HG02870 (cell line): ENCODE measurements around the gene MRPL48.
"Not testable (repeated sequence)": the region's sequence is repeated elsewhere in the genome, so short reads cannot be mapped to it uniquely, and the experiment has no call there.

ENCODE experiments used
- ATAC-seq: cut with Tn5 transposase; IDR thresholded peaks from one replicate; pipeline ENCODE4 v1.9.1; 2021; ENCODE audit warnings: mild to moderate bottlenecking, moderate library complexity; ENCODE audit not compliant: unreplicated experiment

MRPL48 gene

DNA sequence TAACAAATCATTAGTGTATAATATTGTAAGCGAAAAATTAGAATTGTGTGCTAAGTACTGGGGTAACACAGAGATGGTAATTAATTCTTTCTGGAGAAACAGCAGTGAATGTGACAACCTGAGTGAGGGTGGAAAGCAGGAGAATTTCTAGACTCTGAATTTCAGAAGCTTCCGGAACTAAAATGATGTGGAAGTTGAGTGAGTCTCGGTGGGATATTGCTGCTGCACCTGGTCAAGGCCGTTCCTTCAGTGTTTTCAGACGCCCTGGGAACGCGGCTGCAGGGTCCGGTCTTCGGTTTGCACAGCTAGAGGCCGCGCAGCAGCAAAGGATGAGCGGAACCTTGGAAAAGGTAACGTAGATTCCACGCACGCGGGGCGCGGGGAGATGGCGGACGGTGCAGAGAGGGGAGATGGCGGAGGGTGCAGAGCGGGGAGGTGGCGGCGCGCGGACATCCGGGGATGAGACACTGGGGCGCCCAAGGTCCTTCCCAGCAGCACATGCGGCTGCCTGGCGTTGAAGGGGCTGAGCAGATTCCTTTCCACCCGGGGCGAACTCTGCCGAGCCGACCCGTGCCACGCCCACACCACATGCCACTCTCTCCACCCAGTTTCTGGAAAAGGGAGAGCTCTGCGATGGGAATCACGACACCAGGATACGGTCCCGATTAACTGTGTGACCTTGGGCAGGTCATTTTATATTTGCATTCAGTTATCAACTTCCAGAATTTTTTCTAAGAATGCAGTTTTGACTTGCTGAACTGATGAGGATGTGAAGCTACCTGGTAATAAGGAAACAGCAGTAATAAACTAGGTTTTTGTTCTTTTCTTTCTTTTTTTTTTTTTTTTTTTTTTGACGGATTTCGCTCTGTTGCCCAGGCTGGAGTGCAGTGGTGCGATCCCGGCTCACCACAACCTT lies at the start of gene MRPL48:
TSS of gene MRPL48 (plus strand) at position 232 of the 916 bp plus-strand sequence. CDS start at position 330, 98 bp downstream.
- peak; percentile 90 for ATAC-seq

DNA sequence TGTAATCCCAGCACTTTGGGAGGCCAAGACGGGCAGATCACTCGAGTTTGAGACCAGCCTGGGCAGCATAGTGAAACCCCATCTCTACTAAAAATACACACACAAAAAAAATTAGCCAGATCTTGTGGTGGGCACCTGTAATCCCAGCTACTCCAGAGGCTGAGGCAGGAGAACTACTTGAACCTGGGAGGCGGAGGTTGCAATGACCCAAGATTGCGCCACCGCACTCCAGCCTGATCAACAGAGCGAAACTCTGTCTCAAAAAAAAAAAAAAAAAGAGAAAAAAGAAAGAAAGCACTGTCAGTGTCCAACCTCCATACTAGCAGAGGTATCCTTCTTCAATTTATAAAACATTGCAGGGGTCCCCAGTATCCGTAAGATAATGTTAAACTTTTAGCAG lies 44.6 kb upstream of the MRPL48 start:
- ATAC-seq: no peak

DNA sequence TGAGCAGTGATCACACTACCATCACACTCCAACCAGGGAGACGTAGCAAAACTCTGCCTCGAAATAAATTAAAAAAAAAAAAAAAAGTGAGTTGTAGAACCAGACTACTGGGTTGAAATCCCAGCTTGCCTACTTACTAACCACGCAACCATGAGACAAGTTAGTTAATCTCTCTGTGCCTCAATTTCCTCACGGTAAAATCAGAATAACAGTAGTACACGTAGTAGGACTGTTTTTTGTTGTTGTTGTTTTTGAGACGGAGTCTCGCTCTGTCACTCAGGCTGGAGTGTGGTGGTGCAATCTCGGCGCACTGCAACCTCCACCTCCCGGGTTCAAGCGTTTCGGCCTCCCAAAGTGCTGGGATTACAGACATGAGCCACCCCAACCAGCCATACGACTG lies 41.0 kb upstream of the MRPL48 start:
- no peak for ATAC-seq

DNA sequence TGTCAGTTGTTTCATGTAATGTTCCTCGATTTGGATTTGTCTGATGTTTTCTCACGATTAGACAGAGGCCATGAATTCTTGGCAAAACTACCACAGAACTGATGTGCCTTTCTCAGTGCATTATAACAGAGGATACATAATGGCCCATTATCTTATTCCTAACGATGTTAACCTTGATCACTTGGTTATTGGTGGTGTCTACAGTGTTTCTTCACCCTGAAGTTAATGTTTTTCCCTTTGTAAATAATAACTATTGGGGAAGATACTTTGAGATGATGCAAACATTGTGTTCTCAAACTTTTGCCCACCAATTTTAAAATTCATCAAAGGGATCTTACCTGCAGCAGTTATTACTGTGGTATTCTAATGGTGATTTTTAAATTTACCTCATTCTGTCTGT lies 39.9 kb upstream of the MRPL48 start:
- no peak for ATAC-seq

DNA sequence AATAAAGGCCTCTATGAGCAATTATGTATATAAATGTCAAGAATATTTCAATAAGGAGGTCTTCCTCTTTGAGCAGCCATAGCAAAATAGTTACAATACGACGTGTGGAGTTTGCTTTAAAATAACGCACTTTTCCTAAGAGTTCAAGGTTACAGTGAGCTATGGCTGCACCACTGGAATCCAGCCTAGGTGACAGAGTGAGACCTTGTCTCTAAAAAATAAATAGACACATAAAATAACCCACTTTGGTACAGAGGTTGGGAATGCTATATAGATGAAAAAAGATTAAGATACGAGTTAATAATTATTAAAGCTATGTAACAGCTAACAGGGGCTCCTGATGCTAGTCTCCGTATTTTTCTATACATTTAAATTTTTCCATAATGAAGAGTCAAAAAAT lies 39.4 kb upstream of the MRPL48 start:
- ATAC-seq: no peak

DNA sequence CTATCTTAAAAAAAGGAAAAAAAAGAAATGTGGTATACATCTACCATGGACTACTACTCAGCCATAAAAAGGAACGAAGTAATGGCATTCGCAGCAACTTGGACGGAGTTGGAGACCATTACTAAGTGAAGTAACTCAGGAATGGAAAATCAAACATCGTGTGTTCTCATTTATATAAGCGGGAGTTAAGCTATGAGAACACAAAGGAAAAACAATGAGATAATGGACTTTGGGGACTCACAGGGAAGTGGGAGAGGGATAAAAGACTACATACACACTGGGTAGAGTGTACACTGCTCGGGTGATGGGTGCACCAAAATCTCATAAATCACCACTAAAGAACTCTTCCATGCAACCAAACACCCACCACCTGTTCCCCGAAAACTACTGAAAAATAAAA lies 38.6 kb upstream of the MRPL48 start:
- ATAC-seq: no peak

DNA sequence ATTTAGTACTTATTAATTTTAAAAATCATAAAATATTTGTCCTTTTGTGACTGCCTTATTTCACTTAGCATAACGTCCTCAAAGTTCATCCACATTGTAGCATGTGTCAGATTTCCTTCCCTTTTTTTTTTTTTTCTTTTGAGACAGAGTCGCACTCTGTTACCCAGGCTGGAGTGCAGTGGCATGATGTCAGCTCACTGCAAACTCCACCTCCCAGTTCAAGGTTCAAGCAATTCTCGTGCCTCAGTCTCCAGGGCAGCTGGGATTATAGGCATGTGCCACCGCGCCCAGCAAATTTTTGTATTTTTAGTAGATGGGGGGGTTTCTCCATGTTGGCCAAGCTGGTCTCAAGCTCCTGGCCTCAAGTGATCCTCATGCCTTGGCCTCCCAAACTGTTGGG lies 37.4 kb upstream of the MRPL48 start:
- no peak for ATAC-seq

DNA sequence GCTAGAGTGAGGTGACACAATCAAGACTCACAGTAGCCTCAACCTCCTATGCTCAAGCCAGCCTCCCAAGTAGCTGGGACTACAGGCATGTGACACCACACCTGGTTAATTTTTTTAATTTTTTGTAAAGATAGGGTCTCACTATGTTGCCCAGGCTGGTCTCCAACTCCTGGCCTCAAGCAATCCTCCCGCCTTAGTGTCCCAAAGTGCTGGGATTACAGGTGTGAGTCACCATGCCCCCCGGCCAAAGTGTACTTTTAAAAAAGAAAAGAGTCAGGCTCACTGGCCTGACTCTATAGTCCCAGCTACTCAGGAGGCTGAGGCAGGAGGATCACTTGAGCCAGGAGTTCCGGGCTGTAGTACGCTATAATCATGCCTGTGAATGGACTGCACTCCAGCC lies 36.8 kb upstream of the MRPL48 start:
- not testable (repeated sequence) for ATAC-seq

DNA sequence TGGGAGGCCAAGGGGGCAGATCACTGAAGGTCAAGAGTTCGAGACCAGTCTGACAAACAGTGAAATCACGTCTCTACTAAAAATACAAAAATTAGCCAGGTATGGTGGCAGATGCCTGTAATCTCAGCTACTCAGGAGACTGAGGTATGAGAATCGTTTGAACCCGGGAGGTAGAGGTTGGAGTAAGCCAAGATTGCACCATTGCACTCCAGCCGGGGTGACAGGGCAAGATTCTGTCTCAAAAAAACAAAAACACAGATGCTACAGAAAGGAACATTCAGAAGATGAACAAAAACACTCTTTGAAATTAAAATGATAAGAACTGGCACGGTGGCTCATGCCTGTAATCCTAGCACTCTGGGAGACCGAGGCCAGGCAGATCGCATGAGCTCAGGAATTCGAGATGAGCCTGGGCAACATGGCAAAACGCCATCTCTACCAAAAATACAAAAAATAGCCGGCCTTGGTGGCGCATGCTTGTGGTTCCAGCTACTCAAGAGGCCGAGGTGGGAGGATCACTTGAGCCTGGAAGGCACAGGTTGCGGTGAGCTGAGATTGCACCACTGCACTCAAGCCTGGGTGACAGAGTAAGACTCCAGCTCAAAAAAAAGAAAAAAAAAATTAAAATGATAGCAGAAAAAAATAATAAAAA lies 35.3 kb upstream of the MRPL48 start:
- ATAC-seq: no peak

DNA sequence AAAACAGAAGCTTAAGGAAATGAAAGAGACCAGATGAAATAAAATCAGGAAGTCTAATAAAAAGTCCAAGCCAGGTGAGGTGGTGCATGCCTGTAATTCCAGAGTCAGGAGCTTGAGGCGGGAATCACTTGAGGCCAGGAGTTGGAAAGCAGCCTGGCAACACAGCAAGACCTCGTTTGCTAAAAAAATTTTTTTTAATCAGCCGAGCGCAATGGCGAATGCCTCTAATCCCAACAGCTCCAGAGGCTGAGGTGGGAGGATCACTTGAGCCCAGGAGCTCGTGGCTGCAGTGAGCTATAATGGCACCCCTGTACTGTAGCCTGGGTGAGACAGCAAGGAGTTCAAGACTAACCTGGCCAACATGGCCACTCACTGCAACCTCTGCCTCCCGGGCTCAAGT lies 34.8 kb upstream of the MRPL48 start:
- ATAC-seq: no peak

DNA sequence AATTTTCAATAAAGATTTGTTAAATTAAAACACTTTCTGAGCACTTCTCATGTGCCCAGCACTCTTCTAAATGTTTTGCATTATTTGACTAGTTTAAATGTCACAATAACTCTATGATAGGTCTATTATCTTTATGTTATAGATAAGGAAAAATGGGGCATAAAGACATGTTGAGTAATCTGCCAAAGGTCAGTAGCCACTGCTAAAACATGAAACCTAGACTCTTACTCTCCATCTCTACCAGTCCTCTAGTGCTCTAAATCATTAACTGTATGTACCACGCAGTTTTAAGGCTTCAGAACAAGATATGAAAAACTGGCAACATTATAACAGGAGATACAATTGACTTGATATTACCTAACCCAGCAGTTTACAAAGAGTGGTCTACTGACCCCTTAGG lies 33.7 kb upstream of the MRPL48 start:
- ATAC-seq: no peak

DNA sequence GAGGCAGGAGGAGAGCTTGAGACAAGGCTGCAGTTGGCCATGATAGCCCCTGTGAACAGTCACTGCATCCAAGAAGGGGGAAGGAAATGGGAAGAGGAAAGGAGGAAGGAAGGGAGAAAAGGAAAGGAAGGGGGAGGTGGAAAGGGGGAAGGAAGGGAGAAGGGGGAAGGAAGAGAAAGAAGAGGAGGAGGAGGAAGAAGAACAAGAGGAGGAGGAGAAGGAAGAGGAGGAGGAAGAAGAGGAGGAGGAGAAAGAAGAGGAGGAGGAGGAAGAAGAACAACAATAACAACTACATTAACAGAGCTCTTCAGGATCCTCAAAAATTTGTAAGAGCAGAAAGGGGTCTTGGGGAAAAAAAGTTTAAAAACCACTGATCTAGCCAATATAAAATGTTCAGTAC lies 32.0 kb upstream of the MRPL48 start:
- ATAC-seq: no peak

DNA sequence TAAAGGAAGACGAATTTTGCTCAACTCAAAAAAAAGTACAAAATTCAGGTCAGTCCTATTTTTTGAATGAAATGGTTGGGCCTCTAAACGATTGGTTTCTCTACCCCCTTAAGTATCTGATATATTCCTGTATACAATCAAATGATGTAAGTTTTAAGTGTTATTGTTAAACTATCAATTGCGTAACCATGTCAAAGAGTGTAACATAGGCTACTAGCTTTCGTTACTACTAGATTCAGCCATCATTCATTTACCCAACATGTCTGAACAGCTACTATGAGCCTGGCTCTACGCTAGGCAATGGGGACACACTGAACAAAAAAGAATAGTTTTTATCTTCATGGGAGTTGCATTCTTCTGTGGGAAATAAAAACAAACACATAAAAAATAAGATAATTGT lies 30.1 kb upstream of the MRPL48 start:
- no peak for ATAC-seq

DNA sequence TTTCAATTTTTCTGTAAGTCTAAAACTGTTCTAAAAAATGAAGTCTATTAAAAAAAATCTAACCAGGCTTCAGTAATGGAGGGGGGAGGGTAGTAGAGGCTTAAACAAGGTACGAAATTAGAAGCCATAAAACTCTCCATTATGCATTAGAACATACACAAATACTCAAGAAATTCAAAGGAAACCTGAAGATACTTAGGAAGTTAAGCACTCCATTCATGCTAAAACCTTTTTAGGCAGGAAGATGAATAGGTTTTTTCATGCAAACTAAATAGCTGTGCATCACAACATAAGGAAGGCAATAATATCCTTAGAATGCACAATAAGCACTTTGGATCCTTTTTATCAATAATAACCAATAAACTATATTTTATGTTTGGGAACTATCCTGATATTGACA lies 29.2 kb upstream of the MRPL48 start:
- no peak for ATAC-seq

DNA sequence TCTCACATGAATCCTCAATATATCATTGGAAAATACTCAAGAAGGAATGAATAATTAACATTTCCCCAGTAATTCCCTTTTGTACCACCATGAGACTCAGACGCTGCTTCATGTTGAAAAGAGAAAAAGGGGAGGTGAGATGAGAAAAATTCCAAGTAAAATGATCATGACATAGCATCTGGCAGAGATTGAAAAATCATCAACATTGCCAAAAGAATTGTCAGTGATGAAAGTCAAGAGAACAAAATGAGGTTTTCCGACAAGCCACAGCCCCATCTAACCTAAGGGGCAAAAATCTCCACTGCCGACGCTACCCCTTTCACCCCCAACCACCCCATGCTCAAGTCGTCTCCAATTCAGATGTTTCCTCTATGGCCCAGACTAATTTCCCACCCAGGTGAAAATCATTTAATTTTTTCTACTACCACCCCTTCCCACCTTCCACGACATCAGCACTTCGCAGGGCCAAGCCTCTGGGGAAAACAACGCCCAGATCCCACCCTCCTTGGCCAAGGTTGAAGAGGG lies 28.0 kb upstream of the MRPL48 start:
- ATAC-seq: no peak

DNA sequence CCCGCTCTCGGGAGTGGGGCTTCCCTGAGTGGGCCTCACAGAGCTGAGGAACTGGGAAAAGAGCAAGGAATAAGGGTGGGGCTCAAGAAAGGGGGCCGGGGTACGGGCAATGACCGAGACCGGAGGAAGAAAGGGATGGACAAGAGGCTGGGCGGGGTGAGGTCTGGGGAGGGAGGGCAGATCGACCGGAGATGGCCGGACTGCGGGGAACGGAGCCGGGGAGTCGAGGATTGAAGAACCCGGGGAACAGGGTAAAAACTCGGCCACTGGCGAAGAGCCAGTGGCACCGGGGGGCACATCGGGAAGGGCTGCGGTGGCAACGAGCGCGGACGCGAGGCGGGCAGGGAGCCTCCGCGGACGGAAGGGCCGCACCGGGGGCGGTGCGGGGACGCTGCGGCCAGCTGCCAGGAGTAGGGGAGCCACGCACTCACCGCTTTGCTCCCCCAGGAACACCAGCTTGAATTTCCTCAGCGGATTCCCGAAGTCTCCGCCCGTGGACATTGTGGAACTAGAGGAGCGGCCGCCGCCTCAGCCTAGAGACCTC lies 27.5 kb upstream of the MRPL48 start:
- ATAC-seq: peak; percentile 1

DNA sequence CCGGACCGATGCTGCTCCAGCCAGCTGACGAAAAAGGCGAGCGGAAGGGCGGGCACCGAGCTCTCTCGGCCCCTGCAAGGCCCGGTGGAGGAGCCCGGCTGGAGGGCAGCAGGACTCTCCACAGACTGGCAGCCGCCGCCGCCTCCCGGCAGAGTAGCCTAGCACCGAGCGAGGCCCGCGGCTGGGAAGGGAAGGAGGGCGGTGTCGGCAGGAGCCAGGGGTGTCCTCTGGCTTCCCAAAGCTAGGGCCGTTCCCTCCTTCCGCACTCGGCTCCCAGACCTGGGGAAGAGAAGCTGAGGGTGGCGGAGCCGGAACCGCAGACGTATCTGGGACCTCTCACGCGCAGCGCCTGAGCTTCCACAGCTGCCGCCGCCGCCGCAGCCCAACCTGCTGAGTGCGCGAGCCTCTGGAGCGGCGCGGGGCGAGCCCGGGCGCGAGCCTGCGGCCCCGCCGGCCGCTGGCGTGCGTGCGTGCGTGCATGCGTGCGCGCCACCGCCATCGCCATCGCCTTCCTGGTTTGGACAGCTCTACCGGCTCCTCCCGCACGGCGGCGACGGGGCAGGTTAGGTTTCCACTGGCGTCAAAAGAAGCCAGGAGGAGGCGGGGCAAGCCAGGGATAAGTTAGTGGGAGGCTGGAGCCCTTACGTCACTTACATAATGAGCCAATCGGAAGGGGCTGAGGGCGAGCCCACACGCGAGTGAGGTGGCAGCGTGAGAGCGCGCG lies 26.8 kb upstream of the MRPL48 start, which contains the start of gene RAB6A:
TSS of gene RAB6A (minus strand) at position 396 of the 724 bp plus-strand sequence. CDS start 439 bp downstream, outside the sequence.
- ATAC-seq: peak; percentile 91

DNA sequence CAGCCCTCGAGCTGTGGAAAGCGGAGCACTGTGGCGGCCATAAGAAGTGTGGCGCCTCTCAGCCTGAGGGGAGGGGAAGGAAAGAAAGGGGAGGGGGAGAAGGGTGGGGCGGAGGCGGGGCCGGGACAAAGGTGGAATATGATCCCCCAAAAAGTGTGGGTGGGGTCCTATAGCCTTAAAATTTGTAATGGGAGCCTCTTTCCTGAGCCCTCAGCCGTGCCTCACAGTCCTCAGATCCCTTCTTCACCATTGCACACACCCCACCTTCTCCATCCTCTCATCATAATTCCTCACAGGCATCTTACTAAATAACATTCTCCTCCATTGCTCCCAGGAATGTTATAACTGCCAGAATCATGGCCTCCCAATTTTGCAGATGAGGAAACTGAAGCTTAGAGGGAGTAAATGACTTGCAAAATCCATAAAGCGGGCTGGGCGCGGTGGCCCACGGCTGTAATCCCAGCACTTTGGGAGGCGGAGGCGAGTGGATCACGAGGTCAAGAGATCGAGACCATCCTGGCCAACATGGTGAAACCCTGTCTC lies 26.2 kb upstream of the MRPL48 start:
- ATAC-seq: no peak

DNA sequence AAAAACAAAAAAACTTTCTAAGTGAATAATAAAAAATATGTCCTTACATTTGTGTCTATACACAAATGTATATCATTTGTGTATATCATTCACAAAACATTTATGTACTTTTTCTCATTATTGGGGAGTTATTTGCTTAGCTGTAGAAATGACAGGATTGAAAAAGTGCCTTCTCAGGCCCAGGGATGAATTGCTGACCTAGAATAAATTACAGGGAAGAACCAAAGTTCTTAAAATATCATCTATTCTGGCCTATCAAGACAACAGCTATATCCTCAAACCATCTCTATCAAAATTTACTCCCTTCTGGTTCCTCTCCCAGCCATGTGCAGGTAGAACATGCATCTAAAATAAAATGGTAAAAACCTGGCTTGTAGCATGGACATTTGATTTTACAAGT lies 24.9 kb upstream of the MRPL48 start:
- no peak for ATAC-seq

DNA sequence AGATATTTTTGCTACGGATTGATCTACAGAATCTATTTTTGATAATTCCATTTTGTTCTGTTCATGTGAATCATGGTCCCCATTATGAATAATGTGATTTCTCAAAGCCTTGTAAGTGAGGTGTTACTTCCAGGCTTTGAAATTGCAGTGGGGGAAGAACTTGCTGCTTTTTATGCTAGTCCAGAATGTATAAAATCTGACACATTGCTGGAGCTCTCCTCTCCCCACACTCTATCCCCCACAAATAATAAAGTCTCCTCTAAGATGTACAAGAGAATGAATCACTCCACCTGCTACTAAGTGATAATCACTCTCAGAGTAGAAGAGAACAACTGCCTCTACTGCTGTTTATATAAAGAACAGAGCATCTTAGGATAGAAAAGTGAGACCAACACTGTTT lies 20.9 kb upstream of the MRPL48 start:
- ATAC-seq: no peak

DNA sequence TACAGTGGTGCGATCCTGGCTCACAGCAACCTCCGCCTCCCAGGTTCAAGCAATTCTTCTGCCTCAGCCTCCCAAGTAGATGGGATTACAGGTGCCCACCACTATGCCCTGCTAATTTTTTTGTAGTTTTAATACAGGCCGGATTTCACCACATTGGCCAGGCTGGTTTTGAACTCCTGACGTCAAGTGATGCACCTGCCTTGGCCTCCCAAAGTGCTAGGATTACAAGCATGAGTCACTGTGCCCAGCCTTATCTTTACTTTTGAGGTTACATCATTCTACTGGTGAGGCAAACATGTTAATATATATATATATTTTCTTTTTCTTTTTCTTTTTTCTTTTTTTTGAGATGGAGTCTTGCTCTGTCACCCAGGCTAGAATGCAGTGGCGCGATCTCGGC lies 16.9 kb upstream of the MRPL48 start:
- not testable (repeated sequence) for ATAC-seq
